HG03469 (cell line): ENCODE measurements around the gene HOXB6.

Experiments
- ATAC-seq: cut with Tn5 transposase; IDR thresholded peaks from one replicate; pipeline ENCODE4 v1.9.1; 2021; ENCODE audit warnings: mild to moderate bottlenecking, moderate library complexity, moderate number of reproducible peaks; ENCODE audit not compliant: unreplicated experiment

The HOXB6 gene

GRCh38 chr17:48583708-48584222 is 21.0 kb downstream of the HOXB6 start:
- no peak for ATAC-seq

DNA sequence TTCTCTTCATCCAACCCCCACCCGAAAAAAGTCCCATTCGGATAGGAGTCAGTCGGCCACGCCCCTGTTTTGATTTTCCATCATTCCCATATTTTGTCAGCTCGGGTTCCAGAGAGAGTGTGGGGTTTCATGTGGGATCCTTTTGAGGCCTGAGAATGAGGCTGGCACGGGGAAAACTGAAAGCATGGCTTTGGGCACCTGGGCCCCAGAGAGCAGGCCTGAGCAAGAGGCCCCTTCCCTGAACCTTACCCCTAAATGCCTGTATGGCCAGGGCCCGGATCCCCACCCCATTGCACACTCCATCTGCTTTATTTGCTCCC is 22.1 kb downstream of the HOXB6 start:
- no peak for ATAC-seq

- no peak for ATAC-seq
These were observed 24.8 kb downstream of the HOXB6 start for GRCh38 chr17:48579760-48580554.

DNA sequence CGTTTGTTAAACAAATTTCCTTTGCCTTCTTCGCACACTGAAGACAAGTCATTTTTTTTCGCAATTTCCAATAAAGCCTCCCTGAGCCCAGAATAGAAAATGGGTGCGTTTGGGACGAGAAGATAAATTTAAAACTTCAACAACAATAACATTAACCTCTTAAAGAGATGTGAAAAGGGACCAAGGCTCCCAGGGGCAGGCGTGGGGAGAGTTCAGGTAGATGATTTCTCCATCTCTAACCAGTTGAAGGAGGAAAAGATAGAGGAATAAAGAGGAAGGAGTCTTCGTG is 25.4 kb downstream of the HOXB6 start:
- ATAC-seq: no peak

DNA sequence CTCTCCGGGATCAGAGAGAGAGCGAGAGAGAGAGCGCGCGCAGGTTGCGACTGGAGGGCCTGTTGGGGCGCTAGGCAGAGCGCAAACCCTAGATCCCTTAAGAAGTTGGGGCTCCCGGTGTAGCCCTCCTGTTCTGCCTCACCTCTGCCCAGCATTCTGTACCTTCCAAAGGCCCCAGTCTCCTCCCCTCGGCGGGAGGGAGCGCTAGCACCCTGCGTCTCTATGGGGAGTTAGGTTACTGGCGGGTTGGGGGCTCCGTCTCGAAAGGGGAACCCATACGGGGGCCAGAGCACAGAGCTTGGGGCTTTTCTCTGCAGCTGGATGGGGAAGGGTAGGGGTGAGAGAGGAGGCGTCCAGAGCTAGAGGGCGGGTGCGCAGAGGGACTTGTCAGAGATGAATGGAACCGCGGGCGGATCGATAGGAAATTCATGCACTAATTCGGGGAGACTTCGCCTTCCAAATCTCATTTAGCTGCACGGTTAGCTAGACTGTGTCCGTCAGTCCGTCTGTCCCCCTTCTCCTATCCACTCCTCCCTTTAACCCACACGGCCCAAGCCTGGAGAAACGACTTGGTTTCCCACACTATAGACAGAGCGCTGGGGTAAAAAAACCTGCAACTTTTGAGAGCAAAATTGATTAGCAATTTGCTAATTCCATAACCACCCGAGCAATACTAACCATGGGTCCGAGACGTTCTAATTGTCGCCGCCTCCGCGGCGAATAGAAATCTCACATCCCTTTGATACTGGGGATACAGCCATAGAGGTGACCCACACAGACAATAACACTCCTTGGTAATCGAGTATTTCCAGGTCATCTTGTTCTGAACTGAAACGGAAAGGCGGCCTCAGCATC is 25.9 kb downstream of the HOXB6 start:
- no peak for ATAC-seq

DNA sequence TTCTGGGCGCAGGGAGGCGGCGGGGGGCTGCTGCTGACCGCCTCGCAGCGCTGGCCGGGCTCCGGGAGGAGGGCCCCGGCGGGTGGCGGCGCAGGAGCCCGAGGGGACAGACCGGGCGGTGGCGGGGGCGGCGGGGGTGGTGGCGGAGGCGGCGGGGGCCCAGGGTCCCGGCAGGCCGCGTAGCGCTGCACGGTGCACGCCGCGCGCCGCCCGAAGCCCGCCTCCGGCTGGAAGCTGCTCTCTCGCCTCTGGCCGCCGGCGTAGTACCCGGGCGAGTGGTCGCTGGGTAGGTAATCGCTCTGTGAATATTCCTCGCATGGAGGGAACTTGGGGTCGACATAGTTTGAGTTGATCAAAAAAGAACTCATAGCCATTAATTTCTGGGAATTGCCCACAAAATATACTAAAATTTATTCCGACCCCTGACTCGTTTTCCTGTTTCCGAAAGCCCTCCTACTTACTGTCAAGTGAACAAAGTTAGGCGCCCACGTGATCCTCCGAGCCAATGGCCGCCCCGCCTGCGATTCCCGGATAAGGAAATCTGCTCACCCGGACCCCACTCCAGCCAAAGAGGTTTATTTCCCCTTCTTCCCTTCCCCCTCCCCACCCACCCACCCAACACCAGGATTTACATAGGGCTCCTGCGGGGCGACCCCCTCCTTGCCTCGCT is 26.7 kb downstream of the HOXB6 start, which contains the start of gene HOXB4:
HOXB4 (minus strand) TSS at position 405 of the 670 bp plus-strand sequence; CDS start at position 374, 31 bp downstream.
- no peak for ATAC-seq

DNA sequence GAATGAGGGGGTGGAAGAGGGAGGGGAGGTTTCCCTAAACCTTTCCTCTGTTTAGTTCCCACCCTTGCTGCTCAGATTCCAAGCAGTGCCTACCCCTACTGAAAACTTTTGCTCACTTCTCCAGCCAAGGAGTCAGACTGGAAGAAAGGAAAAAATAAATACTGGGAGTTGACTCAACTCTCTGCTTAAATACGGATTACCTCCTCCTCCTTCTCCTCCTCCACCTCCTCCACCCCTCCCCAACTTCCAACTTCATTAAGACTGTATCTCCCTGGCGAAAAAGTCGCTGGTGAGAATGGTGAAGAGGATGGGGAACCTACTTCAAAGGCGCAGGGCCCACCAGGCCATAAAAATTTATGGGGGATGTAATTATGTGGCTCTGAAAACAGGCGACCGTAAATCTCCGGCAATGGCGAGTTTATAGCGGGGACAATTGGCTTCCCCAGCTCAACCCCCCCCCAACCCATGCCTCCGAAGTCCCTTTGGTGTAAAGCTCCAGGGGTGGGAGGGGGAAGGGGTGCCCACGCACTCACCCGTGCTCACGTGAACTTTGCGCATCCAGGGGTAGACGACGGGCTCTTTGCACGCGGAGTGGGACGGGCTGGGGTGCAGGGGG is 27.3 kb downstream of the HOXB6 start:
- no peak for ATAC-seq

- no peak for ATAC-seq
These were observed 28.1 kb downstream of the HOXB6 start for GRCh38 chr17:48576479-48577309.

DNA sequence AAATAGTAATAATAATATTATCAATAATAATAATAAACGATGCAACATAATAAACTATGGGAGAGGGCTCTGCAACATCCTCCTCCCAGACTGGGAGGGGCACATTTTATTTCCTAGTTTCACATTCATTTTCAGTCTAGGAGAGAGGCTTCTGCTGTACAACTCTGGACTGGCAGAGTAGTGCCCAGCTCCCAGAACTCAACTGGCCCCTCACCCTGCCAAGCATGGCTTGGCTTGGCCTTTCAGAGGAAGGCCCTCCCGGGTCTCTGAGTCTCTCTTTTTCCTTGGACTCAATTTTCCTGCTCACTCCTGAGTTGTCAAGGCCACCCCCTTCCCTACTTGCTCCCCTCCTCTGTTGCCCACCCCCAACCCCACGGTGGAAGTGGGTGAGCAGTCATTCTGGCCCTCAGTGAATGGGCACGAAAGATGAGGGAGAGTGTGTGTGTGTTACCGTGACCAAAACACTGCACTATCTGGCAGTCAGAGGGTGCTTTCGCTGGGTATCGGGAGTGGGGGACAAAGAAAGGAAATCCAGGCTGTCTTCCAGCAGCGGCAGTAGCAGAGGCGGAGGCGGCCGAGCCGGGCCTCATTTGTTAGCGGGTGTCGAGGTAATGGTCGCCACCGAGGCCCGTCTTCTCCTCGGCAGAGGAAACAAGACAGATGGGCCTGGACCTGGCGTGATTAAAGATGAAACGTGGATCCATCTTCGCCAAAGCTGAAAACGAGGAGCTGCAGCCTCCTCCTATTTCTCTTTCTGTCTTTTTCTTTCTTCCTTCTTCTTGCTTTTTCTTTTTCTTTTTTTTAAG is 28.9 kb downstream of the HOXB6 start:
- no peak for ATAC-seq

DNA sequence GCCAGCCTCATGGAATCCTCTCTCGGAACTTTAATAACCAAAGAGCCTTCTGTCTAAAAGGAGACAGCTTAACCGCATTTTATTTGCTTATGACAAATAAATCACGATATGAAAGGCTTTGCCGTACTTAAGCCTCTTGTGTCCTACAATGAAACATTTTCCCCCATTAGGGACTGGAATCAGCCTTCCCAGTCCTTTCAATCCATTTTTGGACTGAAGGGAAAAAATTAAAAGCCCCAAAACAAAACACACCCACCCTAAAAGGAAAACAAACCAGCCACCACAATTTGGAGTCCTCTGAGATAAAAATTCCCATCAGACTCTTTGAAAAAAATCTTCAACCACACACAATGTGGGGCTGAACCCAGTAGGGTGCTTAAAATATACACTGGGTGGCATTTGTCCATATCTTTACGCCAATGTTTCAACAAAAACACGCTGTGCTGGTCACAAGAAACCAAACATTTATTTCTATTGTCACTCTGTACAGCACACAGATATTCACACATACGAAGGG is 29.7 kb downstream of the HOXB6 start:
- no peak for ATAC-seq

DNA sequence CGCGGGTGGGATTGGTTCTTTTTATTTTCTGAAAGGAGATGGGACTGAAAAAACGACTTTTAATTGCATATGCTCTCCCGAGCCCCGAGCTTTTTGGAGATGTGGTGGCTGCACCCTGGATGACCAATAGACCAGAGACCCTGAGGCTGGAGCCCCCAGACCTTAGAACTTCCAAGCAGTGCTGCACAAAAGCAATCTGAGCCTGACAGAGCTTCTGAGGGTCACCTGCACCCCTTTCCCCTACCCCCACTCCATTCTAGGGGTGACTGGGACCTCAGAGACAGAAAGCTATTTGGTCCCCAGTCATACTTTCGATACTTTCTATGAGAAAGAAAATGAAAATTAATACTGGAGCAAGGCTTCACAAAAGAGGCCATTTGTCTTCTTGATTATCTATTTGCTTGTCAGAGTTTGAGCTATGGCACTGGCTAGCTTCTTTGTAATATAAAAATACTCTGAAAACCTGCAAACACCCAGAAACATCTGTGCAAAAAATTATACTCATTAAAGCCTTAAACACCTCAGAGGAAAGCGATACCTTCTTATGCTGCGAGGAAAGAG is 30.2 kb downstream of the HOXB6 start:
- ATAC-seq: no peak

DNA sequence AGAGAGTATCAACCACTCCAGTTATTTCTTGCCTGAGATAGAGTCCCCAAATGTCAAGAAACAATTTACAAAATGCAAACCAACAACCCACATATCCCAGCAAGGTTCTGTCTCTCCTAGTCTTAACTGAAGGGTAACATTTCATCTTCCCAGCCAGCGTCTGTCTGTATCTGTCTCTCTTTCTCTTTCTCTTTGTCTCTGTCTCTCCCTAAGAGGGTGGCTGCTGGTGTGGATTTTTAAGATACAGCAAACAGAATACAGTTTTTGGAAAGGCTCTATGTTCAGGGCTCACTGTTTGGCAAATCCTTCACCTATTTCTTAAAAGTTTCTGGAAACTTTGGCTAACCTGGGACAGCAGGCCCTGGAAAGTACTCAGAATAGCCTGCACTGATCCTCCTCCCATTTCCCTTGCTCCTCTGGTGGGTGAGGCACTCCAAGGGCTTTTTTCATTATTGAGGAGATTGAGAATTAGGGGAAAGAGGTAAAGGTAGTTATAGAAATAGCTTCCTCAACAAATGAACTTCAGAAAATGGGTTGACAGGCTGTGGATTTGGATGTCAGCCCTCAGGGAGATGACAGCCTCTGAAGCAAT is 32.9 kb downstream of the HOXB6 start:
- ATAC-seq: no peak

- ATAC-seq: no peak
These were observed 33.6 kb downstream of the HOXB6 start for GRCh38 chr17:48571024-48571818.

GRCh38 chr17:48570325-48571023 is 34.3 kb downstream of the HOXB6 start:
- no peak for ATAC-seq

GRCh38 chr17:48569674-48570324 is 35.0 kb downstream of the HOXB6 start:
- no peak for ATAC-seq

- no peak for ATAC-seq
These were observed 35.6 kb downstream of the HOXB6 start for GRCh38 chr17:48569240-48569582.
